Epithelial cell of proximal tubule (primary cell): ENCODE results near the gene TIE1. TPM values are rescaled to one million over a fixed set of nuclear protein-coding genes. Genes with fewer than 3 reads are reported as not detected.
A peak's percentile ranks its signal among the peaks of the same experiment; 100 is the strongest.
"Not testable (repeated sequence)": the region's sequence is repeated elsewhere in the genome, so short reads cannot be mapped to it uniquely, and the experiment has no call there.

Experiments used
- DNase-seq: peaks from one replicate; pipeline ENCODE4 v3.0.0-alpha.2; 2011; ENCODE audit warnings: low read depth
- H3K4me3 ChIP-seq: 2 replicates; pipeline ENCODE4 v1.5.1; 2011; ENCODE audit warnings: low read depth, mild to moderate bottlenecking, low read length
- CTCF ChIP-seq: conservative IDR thresholded peaks from 2 replicates; pipeline ENCODE4 v1.5.1; 2012; ENCODE audit warnings: low read depth, mild to moderate bottlenecking, low read length
- total RNA-seq: library from RNA; depleted of rRNA; stranded (reverse); fragments of >200 nt; gene quantifications from 2 replicates; pipeline ENCODE4 v1.2.3, GENCODE V29; 2015

TIE1 gene
- total RNA-seq, 1 donor from 2014 or later: 1.2 TPM

GRCh38 chr1:43365678-43366077, 64.9 kb downstream of the TIE1 start:
- peak overlapping the region; percentile 94 for H3K4me3 ChIP-seq
- no peak for TF ChIP-seq CTCF
- no peak for DNase-seq

GRCh38 chr1:43366179-43366578, 65.4 kb downstream of the TIE1 start:
- peak overlapping the region; percentile 94 for H3K4me3 ChIP-seq
- TF ChIP-seq CTCF: no peak
- DNase-seq: no peak

GRCh38 chr1:43366601-43367025, 65.8 kb downstream of the TIE1 start:
- TF ChIP-seq CTCF: no peak
- peak overlapping the region; percentile 94 for H3K4me3 ChIP-seq
- no peak for DNase-seq

- DNase-seq: no peak
- H3K4me3 ChIP-seq: peak overlapping the region; percentile 94
- no peak for TF ChIP-seq CTCF
These were observed 66.5 kb downstream of the TIE1 start for GRCh38 chr1:43367026-43367903.

- H3K4me3 ChIP-seq: peak within 1 kb of the TSS; percentile 94
- TF ChIP-seq CTCF: peak; percentile 25
- no peak for DNase-seq
These were observed 67.3 kb downstream of the TIE1 start, which contains the start of gene ELOVL1 for GRCh38 chr1:43367904-43368645. Gene ELOVL1, minus strand, starts transcription at chr1:43368011. Its CDS starts 2,402 bp downstream, at chr1:43365609.

- no peak for TF ChIP-seq CTCF
- H3K4me3 ChIP-seq: peak overlapping the region; percentile 94
- DNase-seq: no peak
These were observed 67.9 kb downstream of the TIE1 start for GRCh38 chr1:43368646-43369020.

GRCh38 chr1:43369779-43370178, 69.0 kb downstream of the TIE1 start:
- not testable (repeated sequence) for H3K4me3 ChIP-seq

More at GRCh38 chr1:43369779-43370178, 69.0 kb downstream of the TIE1 start:
- DNase-seq: not testable (repeated sequence)
